Prostate gland (tissue), 2 donors: Measurements from ENCODE around the gene C2CD4D. TPM values are rescaled to one million over a fixed set of nuclear protein-coding genes. Genes with fewer than 3 reads are reported as not detected.

Source experiments
- DNase-seq: peaks from one replicate; pipeline ENCODE4 v3.0.0-alpha.2; 2019; ENCODE audit warnings: low spot score
- H3K27ac ChIP-seq, 2 donors: fragments of 200-600 bp; sonication (generic); 2 replicates each; pipeline ENCODE4 v1.5.1; 2017 to 2019
- H3K27me3 ChIP-seq: fragments of 200-600 bp; sonication (generic); replicated peaks from 2 replicates; pipeline ENCODE4 v1.5.1; 2019; ENCODE audit not compliant: insufficient read depth
- H3K36me3 ChIP-seq, 2 donors: fragments of 200-600 bp; sonication (generic); 1 replicate in 1 of 2; 2 replicates in 1 of 2; pipeline versions ENCODE4 v1.5.1 to v1.8.1; 2017 to 2019
- H3K4me1 ChIP-seq: fragments of 200-600 bp; sonication (generic); replicated peaks from 2 replicates; pipeline ENCODE4 v1.5.1; 2019
- H3K4me3 ChIP-seq, 2 donors: fragments of 200-600 bp; sonication (generic); 2 replicates each; pipeline ENCODE4 v1.5.1; 2017 to 2019
- H3K9me3 ChIP-seq: fragments of 200-600 bp; sonication (generic); 2 replicates; pipeline ENCODE4 v1.5.1; 2017
- CTCF ChIP-seq, 4 experiments: fragments of 200-600 bp in 2 of 4; fragments of 450-650 bp in 2 of 4; sonication (generic) in 2 of 4; IDR thresholded peaks; 1 replicate in 3 of 4; 2 replicates in 1 of 4; pipeline ENCODE4 v1.5.1; 2016 to 2019; ENCODE audit warnings: antibody characterized with exemption in 4 of 4, mild to moderate bottlenecking in 2 of 4, moderate library complexity in 2 of 4
- POLR2A ChIP-seq: fragments of 450-650 bp; IDR thresholded peaks from one replicate; pipeline ENCODE4 v1.6.1; 2016; ENCODE audit warnings: antibody characterized with exemption, mild to moderate bottlenecking
- POLR2AphosphoS5 ChIP-seq: sonication (generic); formaldehyde crosslinking; IDR thresholded peaks from one replicate; pipeline ENCODE4 v1.6.1; 2017; ENCODE audit warnings: antibody characterized with exemption
- WGBS: methylation state at CpG from one replicate; pipeline ENCODE4 v1.1.5; 2018; 5-methylcytosine and 5-hydroxymethylcytosine counted together
- intact Hi-C: fragments of 100-400 bp; cut with DNase I; formaldehyde crosslinking; loops from one replicate; pipeline ENCODE4 v1.14.2; 2022
- total RNA-seq, 2 donors: library from RNA; depleted of rRNA; stranded (reverse); fragments of >200 nt; gene quantifications; one replicate each; pipeline ENCODE4 v1.1.0, GENCODE V29; 2016

Gene C2CD4D
- total RNA-seq, 2 donors from 2014 or later: 2.0 to 2.8 TPM

GRCh38 chr1:151809985-151810556, 29.5 kb downstream of the C2CD4D start:
- Histone ChIP-seq H3K27me3 (no peaks in the 10 kb centered on the region), H3K36me3 (no peaks in the 10 kb centered on the region), H3K27ac (no peak overlapping the region), H3K9me3 (no peaks in the 10 kb centered on the region), H3K4me3 (no peak overlapping the region), H3K4me1 (no peaks in the 10 kb centered on the region)
- WGBS: 100% methylated on average over 1 of the region's 1 CpG
- no peak for TF ChIP-seq POLR2AphosphoS5
- TF ChIP-seq POLR2A: no peak
- TF ChIP-seq CTCF (IDR thresholded peaks at IDR 0.05): no peak
- DNase-seq: no peak
- intact Hi-C loops: no loop called here

- DNase-seq: no peak
- H3K9me3 ChIP-seq: no peaks in the 10 kb centered on the region
- TF ChIP-seq POLR2AphosphoS5 (no peak), CTCF (IDR thresholded peaks at IDR 0.05) (no peak), POLR2A (no peak)
- intact Hi-C loops: no loop called here
- H3K4me3 ChIP-seq: no peak overlapping the region
- no peaks in the 10 kb centered on the region for H3K27me3 ChIP-seq
- no peaks in the 10 kb centered on the region for H3K4me1 ChIP-seq
- H3K36me3 ChIP-seq: no peaks in the 10 kb centered on the region
- WGBS: 62% methylated on average over 8 of the region's 8 CpGs
- H3K27ac ChIP-seq: no peak overlapping the region
Observed at GRCh38 chr1:151809290-151809984, 30.2 kb downstream of the C2CD4D start.

- no peaks in the 10 kb centered on the region for H3K36me3 ChIP-seq
- no peak overlapping the region for H3K4me3 ChIP-seq
- H3K4me1 ChIP-seq: no peaks in the 10 kb centered on the region
- H3K9me3 ChIP-seq: no peaks in the 10 kb centered on the region
- no peak for DNase-seq
- no peak overlapping the region for H3K27ac ChIP-seq
- 86% methylated on average over 1 of the region's 1 CpG for WGBS
- TF ChIP-seq POLR2A: no peak
- intact Hi-C loops: no loop called here
- H3K27me3 ChIP-seq: no peaks in the 10 kb centered on the region
Observed at GRCh38 chr1:151807766-151808165, 31.9 kb downstream of the C2CD4D start.

GRCh38 chr1:151807131-151807530, 32.5 kb downstream of the C2CD4D start:
- 74% methylated on average over 5 of the region's 5 CpGs for WGBS
- Histone ChIP-seq H3K4me1 (no peaks in the 10 kb centered on the region), H3K27ac (no peak overlapping the region), H3K4me3 (no peak overlapping the region), H3K36me3 (no peaks in the 10 kb centered on the region), H3K9me3 (no peaks in the 10 kb centered on the region), H3K27me3 (no peaks in the 10 kb centered on the region)
- no peak for DNase-seq
- TF ChIP-seq CTCF (IDR thresholded peaks at IDR 0.05) (no peak), POLR2A (no peak), POLR2AphosphoS5 (no peak)
- intact Hi-C loops: no loop called here

- Histone ChIP-seq H3K4me1 (no peaks in the 10 kb centered on the region), H3K27me3 (no peaks in the 10 kb centered on the region), H3K9me3 (no peaks in the 10 kb centered on the region), H3K4me3 (no peak overlapping the region), H3K36me3 (no peaks in the 10 kb centered on the region), H3K27ac (no peak overlapping the region)
- intact Hi-C loops: no loop called here
- no peak for DNase-seq
- 89% methylated on average over 7 of the region's 7 CpGs for WGBS
- TF ChIP-seq CTCF (IDR thresholded peaks at IDR 0.05): no peak
- TF ChIP-seq POLR2A: no peak
- TF ChIP-seq POLR2AphosphoS5: no peak
Observed at GRCh38 chr1:151806170-151806569, 33.5 kb downstream of the C2CD4D start.
